C4-2B (cell line): ENCODE measurements around the gene AGAP1.
"Not testable (repeated sequence)": the region's sequence is repeated elsewhere in the genome, so short reads cannot be mapped to it uniquely, and the experiment has no call there.

Experiments
- H3K27ac ChIP-seq: fragments of 450-650 bp; 2 replicates; pipeline ENCODE4 v1.5.1; 2017
- ZFX ChIP-seq: fragments of 450-650 bp; IDR thresholded peaks from 2 replicates; pipeline ENCODE4 v1.6.1; 2017
- TF ChIP-seq, protein P1 (sequence below): fragments of 450-650 bp; conservative IDR thresholded peaks from 2 replicates; pipeline ENCODE4 v1.5.1; 2017; ENCODE audit warnings: mild to moderate bottlenecking

The AGAP1 gene

DNA sequence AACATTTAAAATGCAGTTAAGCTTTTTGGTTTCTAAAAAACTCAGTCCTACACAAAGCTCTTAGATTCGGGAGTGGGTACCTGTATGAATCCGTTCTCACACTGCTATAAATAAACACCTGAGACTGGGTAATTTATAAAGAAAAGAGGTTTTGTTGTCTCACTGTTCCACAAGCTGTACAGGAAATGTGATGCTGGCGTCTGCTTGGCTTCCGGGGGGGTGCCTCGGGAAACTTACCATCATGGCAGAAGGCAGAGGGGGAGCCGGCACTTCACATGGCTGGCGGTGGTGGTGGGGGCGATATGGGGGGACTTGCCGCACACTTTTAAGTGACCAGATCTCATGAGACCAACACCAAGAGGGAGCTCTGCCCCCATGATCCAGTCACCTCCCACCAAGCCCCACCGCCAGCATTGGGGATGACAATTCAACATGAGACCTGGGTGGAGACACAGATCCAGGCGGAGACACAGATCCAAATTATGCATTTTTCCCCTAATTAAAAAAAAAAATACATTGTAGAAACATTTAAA, 451.8 kb downstream of the AGAP1 start:
- no peak overlapping the region for H3K27ac ChIP-seq
- TF ChIP-seq, protein P1, sequence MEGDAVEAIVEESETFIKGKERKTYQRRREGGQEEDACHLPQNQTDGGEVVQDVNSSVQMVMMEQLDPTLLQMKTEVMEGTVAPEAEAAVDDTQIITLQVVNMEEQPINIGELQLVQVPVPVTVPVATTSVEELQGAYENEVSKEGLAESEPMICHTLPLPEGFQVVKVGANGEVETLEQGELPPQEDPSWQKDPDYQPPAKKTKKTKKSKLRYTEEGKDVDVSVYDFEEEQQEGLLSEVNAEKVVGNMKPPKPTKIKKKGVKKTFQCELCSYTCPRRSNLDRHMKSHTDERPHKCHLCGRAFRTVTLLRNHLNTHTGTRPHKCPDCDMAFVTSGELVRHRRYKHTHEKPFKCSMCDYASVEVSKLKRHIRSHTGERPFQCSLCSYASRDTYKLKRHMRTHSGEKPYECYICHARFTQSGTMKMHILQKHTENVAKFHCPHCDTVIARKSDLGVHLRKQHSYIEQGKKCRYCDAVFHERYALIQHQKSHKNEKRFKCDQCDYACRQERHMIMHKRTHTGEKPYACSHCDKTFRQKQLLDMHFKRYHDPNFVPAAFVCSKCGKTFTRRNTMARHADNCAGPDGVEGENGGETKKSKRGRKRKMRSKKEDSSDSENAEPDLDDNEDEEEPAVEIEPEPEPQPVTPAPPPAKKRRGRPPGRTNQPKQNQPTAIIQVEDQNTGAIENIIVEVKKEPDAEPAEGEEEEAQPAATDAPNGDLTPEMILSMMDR: no peak
- no peak for TF ChIP-seq ZFX

DNA sequence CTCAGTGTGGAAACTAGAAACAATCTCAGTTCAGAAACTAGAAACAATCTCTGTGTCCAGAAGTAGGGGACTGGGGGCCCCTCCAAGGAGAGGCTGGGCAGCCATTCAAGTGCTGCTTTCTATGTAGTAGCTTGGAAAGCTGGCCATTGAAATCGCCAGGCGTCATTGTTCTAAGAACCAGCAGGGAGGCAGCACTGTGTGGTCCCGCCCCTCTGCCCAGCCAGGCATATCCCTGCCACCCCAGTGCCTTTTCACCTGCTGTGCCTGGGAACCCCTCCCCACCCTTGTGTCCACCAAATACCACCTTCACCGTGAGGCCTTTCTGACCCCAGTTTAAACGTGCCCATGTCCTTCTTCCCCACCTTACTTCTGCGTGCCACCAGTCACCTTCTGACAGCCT, 452.7 kb downstream of the AGAP1 start:
- no peak for TF ChIP-seq ZFX
- no peak overlapping the region for H3K27ac ChIP-seq

DNA sequence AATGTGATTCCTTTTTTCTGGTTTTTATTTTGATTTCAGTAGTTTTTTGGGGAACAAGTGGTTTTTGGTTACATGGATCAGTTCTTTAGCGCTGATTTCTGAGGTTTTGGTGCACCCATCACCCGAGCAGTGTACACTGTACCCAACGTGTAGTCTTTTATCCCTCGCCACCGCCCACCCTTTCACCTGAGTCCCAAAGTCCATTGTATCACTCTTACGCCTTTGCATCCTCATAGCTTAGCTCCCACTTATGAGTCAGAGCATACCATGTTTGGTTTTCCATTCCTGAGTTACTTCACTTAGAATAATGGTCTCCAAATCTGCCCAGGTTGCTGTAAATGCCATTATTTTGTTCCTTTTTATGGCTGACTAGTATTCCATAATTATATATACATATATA, 453.2 kb downstream of the AGAP1 start:
- H3K27ac ChIP-seq: not testable (repeated sequence)

DNA sequence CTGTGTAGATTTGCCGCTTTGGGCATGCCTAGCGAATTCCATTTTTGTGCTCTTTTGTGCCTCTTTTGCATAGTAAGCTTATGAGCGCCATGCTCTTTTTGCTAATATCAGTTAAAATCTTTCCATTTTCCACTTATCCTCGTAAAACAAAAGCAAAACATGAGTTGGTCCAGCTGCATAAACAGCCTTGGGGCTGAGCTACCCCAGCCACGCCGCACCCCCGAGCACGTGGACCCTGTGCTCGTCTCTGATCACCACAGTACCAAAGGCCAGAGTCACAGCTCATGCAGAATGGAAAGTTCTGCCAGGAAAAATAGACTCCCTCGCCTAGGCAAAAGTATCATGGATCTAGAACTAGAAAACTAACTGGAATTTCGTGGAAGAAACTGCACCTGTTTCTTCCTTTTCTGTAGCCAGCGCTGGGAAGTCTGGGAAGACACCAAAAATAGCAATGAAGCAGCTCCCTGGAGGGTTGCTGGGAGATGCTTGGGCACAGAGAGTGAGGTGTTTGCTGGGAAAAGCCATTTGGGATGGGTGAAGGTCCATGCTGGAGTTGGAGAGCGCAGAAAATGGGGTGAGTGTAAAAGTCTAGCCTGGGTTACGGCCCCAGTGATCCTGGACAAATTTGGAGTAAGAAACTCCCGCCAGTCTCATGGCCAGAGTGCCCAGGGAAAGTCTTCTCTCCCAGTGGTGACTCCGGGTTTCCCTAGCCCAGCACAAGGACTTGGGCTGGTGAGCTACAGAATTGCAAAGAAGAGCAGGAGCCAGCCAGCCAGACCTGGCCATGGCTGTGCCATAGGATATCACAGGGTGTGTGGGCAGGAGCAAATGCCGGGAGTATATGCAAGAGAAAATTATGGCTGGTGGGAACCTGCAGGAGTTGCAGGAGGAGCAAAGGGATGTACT, 456.0 kb downstream of the AGAP1 start:
- TF ChIP-seq, protein P1: no peak
- no peak for TF ChIP-seq ZFX
- no peak overlapping the region for H3K27ac ChIP-seq

DNA sequence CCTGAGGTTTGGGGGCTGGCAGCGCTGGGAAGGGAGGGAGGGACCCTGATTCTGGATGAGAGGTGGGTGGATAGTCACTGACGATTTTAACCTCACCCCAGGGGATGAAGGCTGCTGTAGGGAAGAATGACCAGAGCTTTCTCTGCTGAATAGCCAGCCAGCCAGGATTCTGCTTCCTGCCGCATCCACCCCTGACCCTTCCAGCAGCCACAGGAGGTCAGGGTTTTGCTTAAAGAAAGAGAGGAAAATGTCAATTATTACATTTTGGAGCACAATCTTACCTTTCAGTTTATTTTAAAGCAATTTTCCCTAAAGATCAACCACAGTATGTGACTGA, 456.6 kb downstream of the AGAP1 start:
- no peak overlapping the region for H3K27ac ChIP-seq
- TF ChIP-seq, protein P1: no peak
- TF ChIP-seq ZFX: no peak

DNA sequence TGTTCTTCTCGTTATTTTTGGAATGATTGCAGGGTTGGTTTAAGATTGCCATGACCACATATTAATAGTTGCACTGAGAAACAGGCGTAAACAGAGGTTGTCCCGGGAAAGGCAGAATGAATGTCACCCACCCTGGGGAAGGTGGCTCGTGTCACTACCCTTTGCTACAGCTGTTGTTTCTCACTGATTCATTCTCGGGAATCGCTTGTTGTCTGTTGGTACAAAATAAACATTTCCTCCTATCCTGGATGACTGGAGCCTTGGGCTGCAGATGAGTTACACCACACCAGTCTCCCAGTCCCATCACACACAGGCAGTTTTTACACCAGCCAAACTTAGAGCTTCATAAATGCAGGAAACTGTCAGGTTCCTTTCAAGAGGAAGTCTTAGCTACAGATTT, 457.6 kb downstream of the AGAP1 start:
- H3K27ac ChIP-seq: no peak overlapping the region
- TF ChIP-seq, protein P1: no peak
- TF ChIP-seq ZFX: no peak

DNA sequence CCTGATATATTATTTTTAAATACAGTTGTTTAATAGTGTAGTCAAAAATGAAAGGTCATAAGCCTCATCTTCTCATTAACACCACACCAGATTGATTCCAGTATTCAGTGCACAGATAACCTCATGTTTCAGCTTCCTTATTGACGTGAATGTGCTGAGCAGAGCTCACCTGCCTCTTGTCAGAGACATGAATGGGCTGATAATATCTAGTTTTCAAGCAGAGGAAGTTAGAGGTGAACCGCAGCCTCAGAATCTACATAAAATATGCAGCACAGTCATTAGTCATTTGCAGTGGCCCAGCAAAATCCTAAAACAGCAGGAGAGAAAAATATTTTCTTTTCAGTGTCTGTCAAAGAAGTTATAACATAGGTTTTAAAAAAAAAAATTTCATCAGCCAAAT, 458.1 kb downstream of the AGAP1 start:
- H3K27ac ChIP-seq: no peak overlapping the region
- TF ChIP-seq, protein P1: no peak
- TF ChIP-seq ZFX: no peak

DNA sequence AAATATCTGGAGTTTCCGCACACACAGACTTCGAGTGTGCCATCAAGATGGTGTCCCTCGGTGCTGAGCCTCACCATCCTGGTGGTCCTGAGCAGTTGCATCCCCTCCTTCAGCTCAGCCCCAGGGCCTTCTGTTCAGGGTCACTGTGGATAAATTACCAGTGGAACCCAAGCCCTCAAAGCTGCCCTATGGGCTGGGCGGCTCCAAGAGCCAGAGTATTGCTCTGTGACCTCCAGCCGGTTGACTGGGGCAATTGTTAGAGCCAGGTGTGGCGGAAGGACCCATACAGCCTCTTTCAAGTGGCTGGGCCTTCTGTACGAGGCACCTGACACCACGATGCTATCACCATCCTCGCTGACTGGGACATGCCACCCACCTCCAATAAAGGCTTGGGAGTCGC, 458.9 kb downstream of the AGAP1 start:
- no peak overlapping the region for H3K27ac ChIP-seq
- TF ChIP-seq ZFX: no peak
- TF ChIP-seq, protein P1: no peak
